ENCODE data around the gene MAFG. TPM values are rescaled to one million over a fixed set of nuclear protein-coding genes. Genes with fewer than 3 reads are reported as not detected.

The MAFG gene
- total and polyA plus RNA-seq, 2 of the 13 experiments (the other 11 are each of a cell fraction or from before 2014, with no cell fraction given) = 14.5 to 20.0 TPM

GRCh38 chr17:81957691-81958432 lies 30.3 kb upstream of the MAFG start:
- Histone ChIP-seq H4K20me1 (ENCODE audit: insufficient read depth, low read length) (peaks cover 23% of the 10 kb centered on the region), H3K36me3 (replicated peaks in 1 of 2; ENCODE audit: control insufficient read depth in 1 of 2, insufficient read depth in 2 of 2, low read length in 2 of 2) (peaks cover 33 to 57% of the 10 kb centered on the region in 2 experiments), H3K9ac (ENCODE audit: insufficient read depth, low read depth, low read length) (peak overlapping the region; percentile 99), H3K4me1 (ENCODE audit: insufficient read depth, low read length) (peaks cover 67% of the 10 kb centered on the region), H3K9me3 (ENCODE audit: low read length) (no peaks in the 10 kb centered on the region), H2AFZ (ENCODE audit: low read length) (no peak overlapping the region), H3K79me2 (ENCODE audit: insufficient read depth, low read length) (peaks cover 53% of the 10 kb centered on the region), H3K27ac (ENCODE audit: extremely low read length, insufficient read depth, low read length) (peak overlapping the region; percentile 86), H3K27me3 (ENCODE audit: control insufficient read depth in 1 of 2, insufficient read depth in 2 of 2, low read length in 2 of 2) (no peaks in the 10 kb centered on the region; a peak in 1 of 5 replicates), H3K4me3 (replicated peaks in 1 of 3; ENCODE audit: insufficient read depth in 1 of 3, low read depth in 2 of 3, low read length in 3 of 3) (peak overlapping the region; percentile 95 to 97 (median 96)), H3K4me2 (ENCODE audit: low read depth, low read length) (peak overlapping the region; percentile 99)
- CTCF ChIA-PET (ENCODE audit: low intra/inter-chr PET ratio, low total read pairs) = interaction anchor here (3.6 to 4.7 kb wide), 4 partner anchors 34 to 62 kb away, joined by 25 to 181 read pairs (median 53); partner anchors contain the start of genes CENPX and LRRC45
- no peak for FAIRE-seq
- ATAC-seq = no peak
- 94% methylated on average over 16 of the region's 19 CpGs for WGBS (ENCODE audit: low lambda C conversion rate)
- intact Hi-C loops (cut with micrococcal nuclease; ENCODE audit: unreplicated experiment) (loop anchor here (1.0 kb wide), 1 partner anchor 63 kb away; no protein-coding TSS in a partner anchor), in situ Hi-C loops (cut with HindIII; ENCODE audit: extremely low pct_ligation_motif_present, low pct_unique_long_range_greater_than_20kb) (loop anchor here (5.0 kb wide), 2 partner anchors 39 to 64 kb away; partner anchors contain the start of genes CENPX and LRRC45)
- POLR2A ChIA-PET = interaction anchor here (0.6 to 9.7 kb wide), 4 partner anchors 37 to 85 kb away, joined by 3 to 136 read pairs (median 32); partner anchors contain the start of genes CENPX and LRRC45
- BruUV-seq (replicated peaks) = no TSS peak
- no peak for DNase-seq (ENCODE audit: low spot score)
- TF ChIP-seq DZIP1 (CRISPR knock-in tag; IDR thresholded peaks at IDR 0.05) (peak; percentile 71; the same call in 1 of the 2 replicates), ZNF460 (CRISPR knock-in tag; IDR thresholded peaks at IDR 0.05; ENCODE audit: borderline replicate concordance) (no peak), NBN (conservative IDR thresholded peaks at IDR 0.05) (no peak), ZFP36 (IDR thresholded peaks at IDR 0.05; ENCODE audit: borderline replicate concordance, low read depth, low read length, partially characterized antibody) (no peak), SSRP1 (CRISPR knock-in tag; IDR thresholded peaks at IDR 0.05) (peak; percentile 67; the same call in 1 of the 2 replicates), POLR2G (IDR thresholded peaks at IDR 0.05; ENCODE audit: low read depth, low read length) (0 out of 2 replicates have a peak, but pooled peaks have one; percentile 7), USF2 (IDR thresholded peaks at IDR 0.05; ENCODE audit: low read depth, low read length) (no peak), USF2 (CRISPR knock-in tag; IDR thresholded peaks at IDR 0.05; ENCODE audit: borderline replicate concordance) (no peak), KMT2A (CRISPR knock-in tag; IDR thresholded peaks at IDR 0.05) (no peak), HNRNPK (IDR thresholded peaks at IDR 0.05; ENCODE audit: low read depth, low read length, poor library complexity, severe bottlenecking) (peak; percentile 64), RBFOX2 (IDR thresholded peaks at IDR 0.05; ENCODE audit: low read depth, low read length) (peak; percentile 57; the same call in 1 of the 2 replicates), ZSCAN25 (CRISPR knock-in tag; IDR thresholded peaks at IDR 0.05) (peak; percentile 90)

All from HepG2 (cell line).